Measurements from ENCODE around the gene SIT1. TPM values are rescaled to one million over a fixed set of nuclear protein-coding genes. Genes with fewer than 3 reads are reported as not detected.

SIT1 gene
- total and polyA plus RNA-seq, 7 experiments from 2014 or later: 16.9 to 225 (median 45.9) TPM

DNA sequence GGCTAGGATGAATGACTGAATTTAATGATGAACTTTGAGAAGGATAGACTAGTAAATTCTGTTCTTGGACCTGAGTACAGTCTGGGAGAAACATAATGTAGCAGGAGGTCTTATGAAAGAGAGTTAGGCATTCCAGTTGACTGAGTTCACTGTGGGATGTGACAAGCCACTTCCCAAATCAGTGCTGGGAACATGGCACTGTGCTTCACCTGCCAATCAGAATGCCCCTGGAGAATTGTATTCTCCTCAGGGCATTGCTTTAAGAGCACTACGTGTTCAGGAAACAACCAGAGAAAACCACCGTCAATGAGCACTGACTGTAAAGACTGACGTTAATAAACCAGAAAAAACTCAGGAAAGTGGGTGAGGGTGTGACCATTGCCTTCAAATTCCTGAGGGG lies 8.6 kb upstream of the SIT1 start:
- peaks cover 0 to 6% (median 0%) of the 10 kb centered on the region in 5 donors for H3K27me3 Mint-ChIP-seq
- peak overlapping the region; percentile 78 to 95 (median 90) for H3K4me3 Mint-ChIP-seq
- H3K27ac Mint-ChIP-seq: peak overlapping the region; percentile 88 to 100 (median 98)
- ChIA-PET CTCF (interaction anchor here (0.8 to 10.2 kb wide), 11 partner anchors 10 to 97 kb away, joined by 3 to 107 read pairs (median 15); partner anchors contain the start of genes CD72, CREB3, SIT1 and TESK1), POLR2A (interaction anchor here (1.0 to 11.8 kb wide), 8 partner anchors 12 to 76 kb away, joined by 3 to 264 read pairs (median 9); partner anchors contain the start of genes CREB3, SIT1, TLN1 and TPM2)
- H3K27ac ChIP-seq (ENCODE audit: low read depth, low read length): peak overlapping the region; percentile 99
- peaks cover 0 to 25% (median 16%) of the 10 kb centered on the region in 5 donors for H3K36me3 Mint-ChIP-seq
- no peak for ATAC-seq
- H3K27me3 ChIP-seq (ENCODE audit: control insufficient read depth in 2 of 2, insufficient read depth in 2 of 2, low read length in 2 of 2): no peaks in the 10 kb centered on the region
- intact Hi-C loops (cut with micrococcal nuclease): loop anchor here in 1 of 2 donors (2.0 to 5.0 kb wide), 2 partner anchors 37 to 547 kb away; no protein-coding TSS in a partner anchor
- peaks cover 0 to 12% (median 9%) of the 10 kb centered on the region in 3 experiments for H3K36me3 ChIP-seq (ENCODE audit: control insufficient read depth in 2 of 3, insufficient read depth in 3 of 3, low read length in 3 of 3)
- H3K9me3 Mint-ChIP-seq: peaks cover 0 to 13% (median 0%) of the 10 kb centered on the region in 11 donors
- H3K4me1 ChIP-seq (ENCODE audit: control insufficient read depth in 2 of 2, insufficient read depth in 2 of 2, low read length in 2 of 2): peaks cover 39 to 49% of the 10 kb centered on the region in 2 donors
- H3K4me3 ChIP-seq (ENCODE audit: low read length): peak overlapping the region; percentile 94
- no peaks in the 10 kb centered on the region for H3K9me3 ChIP-seq (ENCODE audit: control insufficient read depth in 2 of 3, low read length in 3 of 3)
- no peak for DNase-seq
- H3K4me1 Mint-ChIP-seq: peaks cover 52 to 86% (median 82%) of the 10 kb centered on the region in 7 donors

DNA sequence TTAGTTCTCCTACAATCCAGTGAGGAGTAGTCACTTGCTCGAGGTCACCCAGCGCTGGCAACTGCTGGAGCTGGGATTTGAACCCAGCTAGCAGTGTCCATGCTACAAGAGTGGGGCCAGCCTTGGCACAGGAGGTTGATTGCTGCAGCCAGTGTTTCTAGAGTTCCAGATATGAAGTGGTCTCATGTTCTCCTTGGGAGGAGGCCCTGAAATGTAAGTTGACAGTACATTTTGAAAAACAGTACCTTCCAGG lies 8.2 kb upstream of the SIT1 start:
- no peak for ATAC-seq
- H3K27me3 Mint-ChIP-seq: peaks cover 0 to 6% (median 0%) of the 10 kb centered on the region in 5 donors
- no peak for DNase-seq
- peaks cover 0 to 12% (median 9%) of the 10 kb centered on the region in 3 experiments for H3K36me3 ChIP-seq (ENCODE audit: control insufficient read depth in 2 of 3, insufficient read depth in 3 of 3, low read length in 3 of 3)
- ChIA-PET CTCF (interaction anchor here (0.8 to 10.2 kb wide), 14 partner anchors 10 to 117 kb away, joined by 3 to 107 read pairs (median 7); partner anchors contain the start of genes CD72, CREB3, SIT1 and TESK1), POLR2A (interaction anchor here (1.0 to 11.8 kb wide), 11 partner anchors 11 to 586 kb away, joined by 3 to 264 read pairs (median 6); partner anchors contain the start of genes CREB3, GBA2, RGP1 and SIT1)
- H3K27ac Mint-ChIP-seq: peak overlapping the region; percentile 88 to 100 (median 98)
- peak overlapping the region; percentile 99 for H3K27ac ChIP-seq (ENCODE audit: low read depth, low read length)
- H3K9me3 ChIP-seq (ENCODE audit: control insufficient read depth in 2 of 3, low read length in 3 of 3): no peaks in the 10 kb centered on the region
- H3K9me3 Mint-ChIP-seq: peaks cover 0 to 13% (median 0%) of the 10 kb centered on the region in 11 donors
- H3K4me3 ChIP-seq (ENCODE audit: low read length): peak overlapping the region; percentile 94
- H3K4me1 Mint-ChIP-seq: peaks cover 52 to 86% (median 81%) of the 10 kb centered on the region in 7 donors
- intact Hi-C loops (cut with micrococcal nuclease): loop anchor here (1.0 to 5.0 kb wide), 13 partner anchors 13 to 547 kb away; partner anchors contain the start of genes CREB3 (in 1 of the 2), GBA2 (in 1 of the 2), HINT2 (in 1 of the 2) and RGP1 (in 1 of the 2)
- H3K4me3 Mint-ChIP-seq: peak overlapping the region; percentile 78 to 95 (median 90)
- H3K4me1 ChIP-seq (ENCODE audit: control insufficient read depth in 2 of 2, insufficient read depth in 2 of 2, low read length in 2 of 2): peaks cover 39 to 49% of the 10 kb centered on the region in 2 donors
- H3K27me3 ChIP-seq (ENCODE audit: control insufficient read depth in 2 of 2, insufficient read depth in 2 of 2, low read length in 2 of 2): no peaks in the 10 kb centered on the region
- peaks cover 0 to 25% (median 16%) of the 10 kb centered on the region in 5 donors for H3K36me3 Mint-ChIP-seq

DNA sequence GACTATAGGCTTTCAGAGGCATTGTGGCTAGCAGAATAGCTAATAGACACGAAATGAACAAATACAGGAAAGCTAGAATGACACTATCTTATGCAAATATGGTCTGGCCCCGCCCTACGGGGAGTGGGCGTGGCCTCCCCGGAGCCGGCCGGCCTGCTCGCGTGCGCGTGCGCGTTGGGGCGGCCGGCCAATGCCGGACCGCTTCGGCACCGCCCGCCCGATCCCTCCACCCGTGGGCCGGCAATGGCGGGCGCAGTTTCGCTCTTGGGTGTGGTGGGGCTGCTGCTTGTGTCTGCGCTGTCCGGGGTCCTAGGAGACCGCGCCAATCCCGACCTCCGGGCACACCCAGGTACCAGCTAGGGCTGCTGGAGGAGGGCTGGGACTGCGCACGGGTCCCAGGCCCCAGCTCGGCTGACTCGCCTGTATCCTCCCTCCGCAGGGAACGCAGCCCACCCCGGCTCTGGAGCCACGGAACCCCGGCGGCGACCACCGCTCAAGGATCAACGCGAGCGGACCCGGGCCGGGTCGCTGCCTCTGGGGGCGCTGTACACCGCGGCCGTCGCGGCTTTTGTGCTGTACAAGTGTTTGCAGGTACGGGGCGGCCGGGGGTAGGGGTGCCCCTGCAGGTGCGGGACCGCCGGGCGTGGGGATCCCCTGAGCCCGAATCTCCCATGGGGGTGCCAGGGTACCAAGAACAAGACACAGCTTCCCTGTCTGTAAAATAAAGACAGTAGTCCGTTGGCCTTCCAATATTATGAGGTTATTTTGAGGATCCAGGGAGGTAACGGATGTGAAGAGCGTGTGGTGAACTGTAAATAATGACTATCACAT lies 7.6 kb upstream of the SIT1 start, which contains the start of gene CCDC107:
Gene CCDC107, plus strand, starts transcription at position 156 of the 831 bp plus-strand sequence. Its CDS starts 88 bp downstream, at position 244.
- ATAC-seq: peak; percentile 86
- Mint-ChIP-seq H3K27ac (peak within 1 kb of the TSS; percentile 97 to 100 (median 100)), H3K27me3 (peaks cover 0 to 6% (median 0%) of the 10 kb centered on the region in 5 donors), H3K4me3 (peak within 1 kb of the TSS; percentile 78 to 95 (median 90)), H3K4me1 (peaks cover 49 to 86% (median 76%) of the 10 kb centered on the region in 7 donors), H3K9me3 (peaks cover 0 to 13% (median 0%) of the 10 kb centered on the region in 11 donors), H3K36me3 (peaks cover 0 to 25% (median 16%) of the 10 kb centered on the region in 5 donors)
- Histone ChIP-seq H3K36me3 (ENCODE audit: control insufficient read depth in 2 of 3, insufficient read depth in 3 of 3, low read length in 3 of 3) (peaks cover 0 to 12% (median 9%) of the 10 kb centered on the region in 3 experiments), H3K27me3 (ENCODE audit: control insufficient read depth in 2 of 2, insufficient read depth in 2 of 2, low read length in 2 of 2) (no peaks in the 10 kb centered on the region), H3K9me3 (ENCODE audit: control insufficient read depth in 2 of 3, low read length in 3 of 3) (no peaks in the 10 kb centered on the region), H3K4me1 (ENCODE audit: control insufficient read depth in 2 of 2, insufficient read depth in 2 of 2, low read length in 2 of 2) (peaks cover 39 to 49% of the 10 kb centered on the region in 2 donors), H3K4me3 (ENCODE audit: low read length) (peak within 1 kb of the TSS; percentile 94), H3K27ac (ENCODE audit: low read depth, low read length) (peak within 1 kb of the TSS; percentile 99)
- intact Hi-C loops (cut with micrococcal nuclease): loop anchor here (1.0 to 5.0 kb wide), 13 partner anchors 12 to 546 kb away; partner anchors contain the start of genes CREB3 (in 1 of the 2), GBA2 (in 1 of the 2), HINT2 (in 1 of the 2) and RGP1 (in 1 of the 2)
- POLR2A ChIA-PET: interaction anchor here (0.6 to 11.8 kb wide), 24 partner anchors 11 to 1023 kb away, joined by 3 to 264 read pairs (median 4); partner anchors contain the start of genes CD72, CREB3, GBA2 and RGP1
- CTCF ChIA-PET: interaction anchor here (0.5 to 10.2 kb wide), 25 partner anchors 11 to 283 kb away, joined by 3 to 107 read pairs (median 4); partner anchors contain the start of genes CD72, CREB3, GBA2 and RGP1
- DNase-seq: peak; percentile 80 to 94 (median 87)

DNA sequence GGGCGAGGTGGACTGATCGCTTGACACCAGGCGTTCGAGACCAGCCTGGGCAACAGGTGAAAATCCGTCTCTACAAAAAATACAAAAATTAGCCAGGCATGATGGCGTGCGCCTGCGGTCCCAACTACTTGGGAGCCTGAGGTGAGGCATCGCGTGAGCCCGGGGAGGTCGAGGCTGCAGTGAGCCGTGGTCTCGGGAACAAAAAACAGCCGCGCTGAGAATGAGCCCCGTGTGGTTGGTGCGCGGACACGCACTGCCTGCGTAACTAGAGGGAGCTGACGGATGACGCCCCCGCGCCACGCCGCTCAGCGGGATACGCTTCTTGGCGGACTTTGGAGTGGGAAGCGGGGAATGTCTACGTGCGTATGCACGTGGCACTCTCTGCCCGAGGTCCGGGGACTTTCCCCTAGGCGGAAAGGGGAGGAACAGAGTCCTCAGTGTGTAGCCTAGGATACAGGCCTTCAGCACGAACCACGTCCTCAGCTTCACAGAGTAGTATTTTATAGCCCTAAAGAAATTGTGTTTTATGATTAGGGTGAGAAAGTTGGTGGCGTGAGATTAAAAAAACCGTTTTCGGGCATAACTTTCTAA lies 6.9 kb upstream of the SIT1 start, which contains the start of gene RMRP:
Gene RMRP, minus strand, starts transcription at position 474 of the 591 bp plus-strand sequence.
- DNase-seq (peak; percentile 67 to 93 (median 91)), ATAC-seq (peak; percentile 87)
- peaks cover 0 to 6% (median 0%) of the 10 kb centered on the region in 5 donors for H3K27me3 Mint-ChIP-seq
- peaks cover 0 to 13% (median 0%) of the 10 kb centered on the region in 11 donors for H3K9me3 Mint-ChIP-seq
- peaks cover 42 to 78% (median 69%) of the 10 kb centered on the region in 7 donors for H3K4me1 Mint-ChIP-seq
- ChIA-PET POLR2A (interaction anchor here (0.6 to 11.8 kb wide), 24 partner anchors 10 to 1022 kb away, joined by 3 to 264 read pairs (median 4); partner anchors contain the start of genes CD72, CREB3, GBA2 and RGP1), CTCF (interaction anchor here (0.5 to 10.2 kb wide), 24 partner anchors 10 to 283 kb away, joined by 3 to 107 read pairs (median 4); partner anchors contain the start of genes CD72, CREB3, GBA2 and RGP1)
- Histone ChIP-seq H3K27me3 (ENCODE audit: control insufficient read depth in 2 of 2, insufficient read depth in 2 of 2, low read length in 2 of 2) (no peaks in the 10 kb centered on the region), H3K27ac (ENCODE audit: low read depth, low read length) (peak within 1 kb of the TSS; percentile 99), H3K4me3 (ENCODE audit: low read length) (peak within 1 kb of the TSS; percentile 94), H3K9me3 (ENCODE audit: control insufficient read depth in 2 of 3, low read length in 3 of 3) (no peaks in the 10 kb centered on the region), H3K4me1 (ENCODE audit: control insufficient read depth in 2 of 2, insufficient read depth in 2 of 2, low read length in 2 of 2) (peaks cover 35 to 48% of the 10 kb centered on the region in 2 donors), H3K36me3 (ENCODE audit: control insufficient read depth in 2 of 3, insufficient read depth in 3 of 3, low read length in 3 of 3) (peaks cover 0 to 12% (median 9%) of the 10 kb centered on the region in 3 experiments)
- peak within 1 kb of the TSS; percentile 78 to 95 (median 90) for H3K4me3 Mint-ChIP-seq
- peak within 1 kb of the TSS; percentile 97 to 100 (median 100) for H3K27ac Mint-ChIP-seq
- intact Hi-C loops (cut with micrococcal nuclease): loop anchor here (1.0 to 5.0 kb wide), 14 partner anchors 8 to 545 kb away; partner anchors contain the start of genes CREB3 (in 2 of the 2), HINT2 (in 2 of the 2), TLN1 (in 2 of the 2) and ARHGEF39 (in 1 of the 2)
- H3K36me3 Mint-ChIP-seq: peaks cover 0 to 25% (median 16%) of the 10 kb centered on the region in 5 donors

DNA sequence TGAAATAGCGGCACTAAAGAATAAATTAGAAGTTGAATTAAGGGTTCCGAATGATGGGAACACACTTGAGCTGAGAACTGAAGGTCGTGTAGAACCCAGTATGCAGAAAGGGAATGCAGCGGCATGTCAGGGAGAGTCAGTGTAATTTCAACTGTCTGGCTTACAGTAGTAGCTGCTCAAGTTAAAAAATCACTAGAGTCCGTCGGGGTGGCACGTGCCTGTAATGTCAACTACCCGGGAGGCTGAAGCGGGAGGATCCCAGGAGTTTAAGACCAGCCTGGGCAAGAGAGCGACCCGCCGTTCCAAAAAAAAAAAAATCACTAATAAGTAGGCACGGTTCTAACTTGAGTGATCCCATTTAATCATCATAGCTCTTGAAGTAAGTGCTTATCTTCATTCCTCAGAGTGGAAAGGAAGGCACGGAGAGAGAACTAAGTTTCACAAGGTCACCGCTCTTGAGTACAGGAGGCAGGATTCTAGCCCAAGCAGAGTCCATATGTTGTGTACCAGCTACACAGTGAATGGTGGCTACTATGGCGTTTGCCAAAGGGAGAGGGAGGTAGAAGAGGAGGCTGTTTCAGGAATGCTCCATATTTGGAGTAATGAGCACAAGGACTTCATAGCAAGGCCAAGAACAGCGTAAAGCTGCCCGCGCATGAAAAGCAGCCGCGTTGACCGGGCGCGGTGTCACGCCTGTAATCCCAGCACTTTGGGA lies 6.3 kb upstream of the SIT1 start:
- Mint-ChIP-seq H3K27ac (peak overlapping the region; percentile 97 to 100 (median 100)), H3K36me3 (peaks cover 0 to 23% (median 16%) of the 10 kb centered on the region in 5 donors), H3K9me3 (peaks cover 0 to 13% (median 0%) of the 10 kb centered on the region in 11 donors), H3K27me3 (peaks cover 0 to 6% (median 0%) of the 10 kb centered on the region in 5 donors), H3K4me3 (peak overlapping the region; percentile 78 to 95 (median 90)), H3K4me1 (peaks cover 37 to 73% (median 65%) of the 10 kb centered on the region in 7 donors)
- Histone ChIP-seq H3K4me1 (ENCODE audit: control insufficient read depth in 2 of 2, insufficient read depth in 2 of 2, low read length in 2 of 2) (peaks cover 33 to 45% of the 10 kb centered on the region in 2 donors), H3K9me3 (ENCODE audit: control insufficient read depth in 2 of 3, low read length in 3 of 3) (no peaks in the 10 kb centered on the region), H3K36me3 (ENCODE audit: control insufficient read depth in 2 of 3, insufficient read depth in 3 of 3, low read length in 3 of 3) (peaks cover 0 to 12% (median 9%) of the 10 kb centered on the region in 3 experiments), H3K27me3 (ENCODE audit: control insufficient read depth in 2 of 2, insufficient read depth in 2 of 2, low read length in 2 of 2) (no peaks in the 10 kb centered on the region), H3K27ac (ENCODE audit: low read depth, low read length) (peak overlapping the region; percentile 99), H3K4me3 (ENCODE audit: low read length) (peak overlapping the region; percentile 94)
- ATAC-seq (no peak), DNase-seq (peak in 3 of 9 donors; percentile 10 to 31 (median 14))
- ChIA-PET CTCF (interaction anchor here (0.5 to 10.2 kb wide), 15 partner anchors 10 to 736 kb away, joined by 3 to 107 read pairs (median 3); partner anchors contain the start of genes CD72, CREB3, GBA2 and RGP1), POLR2A (interaction anchor here (0.6 to 11.8 kb wide), 21 partner anchors 9 to 168 kb away, joined by 3 to 264 read pairs (median 4); partner anchors contain the start of genes CD72, CREB3, GBA2 and RGP1)
- intact Hi-C loops (cut with micrococcal nuclease): loop anchor here in 1 of 2 donors (1.0 to 5.0 kb wide), 5 partner anchors 8 to 545 kb away; partner anchors contain the start of genes ARHGEF39, CREB3, HINT2 and TLN1

Data from naive thymus-derived CD4-positive, alpha-beta T cell (primary cell).